Measurements from ENCODE around the gene SLC35E3.
"Not testable (repeated sequence)": the region's sequence is repeated elsewhere in the genome, so short reads cannot be mapped to it uniquely, and the experiment has no call there.

SLC35E3 gene

GRCh38 chr12:68808388-68809189, 62.6 kb downstream of the SLC35E3 start:
- H2BK15ac ChIP-seq (ENCODE audit: low read depth, poor library complexity, severe bottlenecking): peak overlapping the region; percentile 77
- peak overlapping the region; percentile 100 for H3K27ac ChIP-seq (ENCODE audit: low read length, poor library complexity, severe bottlenecking)
- H3K27me3 ChIP-seq (ENCODE audit: control insufficient read depth in 1 of 2, insufficient read depth in 1 of 2, low read length in 2 of 2): no peaks in the 10 kb centered on the region
- peak overlapping the region; percentile 87 to 98 for H3K4me3 ChIP-seq (ENCODE audit: insufficient read depth in 1 of 2, low read depth in 1 of 2, low read length in 2 of 2)
- H4K8ac ChIP-seq (ENCODE audit: low read length): peak overlapping the region; percentile 99
- peak overlapping the region; percentile 23 for H2AFZ ChIP-seq (ENCODE audit: low read depth, low read length)
- peak overlapping the region; percentile 99 for H2BK120ac ChIP-seq (ENCODE audit: low read depth, low read length)
- H3K4ac ChIP-seq (ENCODE audit: low read depth in 1 of 2, low read length in 2 of 2): peak overlapping the region; percentile 96 to 100
- peak overlapping the region; percentile 95 for H2AK5ac ChIP-seq (ENCODE audit: low read length, severe bottlenecking)
- H3K79me1 ChIP-seq (replicated peaks; ENCODE audit: low read length, poor library complexity, severe bottlenecking): no peaks in the 10 kb centered on the region
- peak overlapping the region; percentile 97 to 98 for H3K18ac ChIP-seq (ENCODE audit: low read depth in 1 of 2, low read length in 2 of 2)
- peak overlapping the region; percentile 69 for H3K4me2 ChIP-seq (ENCODE audit: low read length, poor library complexity, severe bottlenecking)
- peak overlapping the region; percentile 98 for H4K91ac ChIP-seq (ENCODE audit: low read length)
- 1% methylated on average over 52 of the region's 61 CpGs for WGBS
- H3K23ac ChIP-seq (ENCODE audit: low read length in 2 of 2): peak overlapping the region; percentile 87 to 97
- peak overlapping the region in 1 of 2 experiments; percentile 96 for H3K14ac ChIP-seq (ENCODE audit: low read length in 2 of 2)
- H2BK5ac ChIP-seq (ENCODE audit: low read depth, low read length, poor library complexity, severe bottlenecking): peak overlapping the region; percentile 99
- peaks cover 9 to 46% of the 10 kb centered on the region in 2 experiments for H3K36me3 ChIP-seq (ENCODE audit: control insufficient read depth in 1 of 2, insufficient read depth in 2 of 2, low read depth in 1 of 2, low read length in 2 of 2)
- H3K9ac ChIP-seq (ENCODE audit: low read length): peak overlapping the region; percentile 100
- peaks cover 8% of the 10 kb centered on the region for H3K4me1 ChIP-seq (ENCODE audit: control insufficient read depth, insufficient read depth, low read depth, low read length)
- H3K9me3 ChIP-seq (ENCODE audit: control insufficient read depth, low read length): peaks cover 4% of the 10 kb centered on the region
- DNase-seq: peak; percentile 96
- H2BK12ac ChIP-seq (ENCODE audit: low read length in 2 of 2): peak overlapping the region; percentile 12 to 82

GRCh38 chr12:68809190-68810026, 63.4 kb downstream of the SLC35E3 start:
- Histone ChIP-seq H3K14ac (ENCODE audit: low read length in 2 of 2) (no peak overlapping the region), H3K36me3 (ENCODE audit: control insufficient read depth in 1 of 2, insufficient read depth in 2 of 2, low read depth in 1 of 2, low read length in 2 of 2) (peaks cover 13 to 54% of the 10 kb centered on the region in 2 experiments), H4K8ac (ENCODE audit: low read length) (no peak overlapping the region), H2BK5ac (ENCODE audit: low read depth, low read length, poor library complexity, severe bottlenecking) (peak overlapping the region; percentile 77), H3K4ac (ENCODE audit: low read depth in 1 of 2, low read length in 2 of 2) (no peak overlapping the region), H3K4me2 (ENCODE audit: low read length, poor library complexity, severe bottlenecking) (peak overlapping the region; percentile 47), H2BK15ac (ENCODE audit: low read depth, poor library complexity, severe bottlenecking) (no peak overlapping the region), H3K4me1 (ENCODE audit: control insufficient read depth, insufficient read depth, low read depth, low read length) (peaks cover 8% of the 10 kb centered on the region), H3K9me3 (ENCODE audit: control insufficient read depth, low read length) (peaks cover 4% of the 10 kb centered on the region), H3K79me1 (replicated peaks; ENCODE audit: low read length, poor library complexity, severe bottlenecking) (no peaks in the 10 kb centered on the region), H2AK5ac (ENCODE audit: low read length, severe bottlenecking) (no peak overlapping the region), H3K9ac (ENCODE audit: low read length) (peak overlapping the region; percentile 100), H4K91ac (ENCODE audit: low read length) (no peak overlapping the region), H3K23ac (ENCODE audit: low read length in 2 of 2) (no peak overlapping the region), H3K18ac (ENCODE audit: low read depth in 1 of 2, low read length in 2 of 2) (peak overlapping the region; percentile 8 to 77), H2AFZ (ENCODE audit: low read depth, low read length) (no peak overlapping the region), H3K27me3 (ENCODE audit: control insufficient read depth in 1 of 2, insufficient read depth in 1 of 2, low read length in 2 of 2) (no peaks in the 10 kb centered on the region), H3K4me3 (ENCODE audit: insufficient read depth in 1 of 2, low read depth in 1 of 2, low read length in 2 of 2) (peak overlapping the region; percentile 87 to 98), H3K27ac (ENCODE audit: low read length, poor library complexity, severe bottlenecking) (peak overlapping the region; percentile 100), H2BK12ac (ENCODE audit: low read length in 2 of 2) (no peak overlapping the region), H2BK120ac (ENCODE audit: low read depth, low read length) (no peak overlapping the region)
- 80% methylated on average over 5 of the region's 12 CpGs for WGBS
- no peak for DNase-seq

- not testable (repeated sequence) for H3K4ac ChIP-seq (ENCODE audit: low read depth in 1 of 2, low read length in 2 of 2); H2BK12ac ChIP-seq (ENCODE audit: low read length in 2 of 2); H2BK5ac ChIP-seq (ENCODE audit: low read depth, low read length, poor library complexity, severe bottlenecking); H2BK15ac ChIP-seq (ENCODE audit: low read depth, poor library complexity, severe bottlenecking); H3K27ac ChIP-seq (ENCODE audit: low read length, poor library complexity, severe bottlenecking); H3K23ac ChIP-seq (ENCODE audit: low read length in 2 of 2); H2AK5ac ChIP-seq (ENCODE audit: low read length, severe bottlenecking); DNase-seq; H2BK120ac ChIP-seq (ENCODE audit: low read depth, low read length); H3K4me1 ChIP-seq (ENCODE audit: control insufficient read depth, insufficient read depth, low read depth, low read length); H4K8ac ChIP-seq (ENCODE audit: low read length); H3K79me1 ChIP-seq (replicated peaks; ENCODE audit: low read length, poor library complexity, severe bottlenecking); H3K27me3 ChIP-seq (ENCODE audit: control insufficient read depth in 1 of 2, insufficient read depth in 1 of 2, low read length in 2 of 2); H3K9me3 ChIP-seq (ENCODE audit: control insufficient read depth, low read length); H3K14ac ChIP-seq (ENCODE audit: low read length in 2 of 2); H3K18ac ChIP-seq (ENCODE audit: low read depth in 1 of 2, low read length in 2 of 2); H2AFZ ChIP-seq (ENCODE audit: low read depth, low read length); H4K91ac ChIP-seq (ENCODE audit: low read length)
- H3K4me3 ChIP-seq (ENCODE audit: insufficient read depth in 1 of 2, low read depth in 1 of 2, low read length in 2 of 2): peak overlapping the region; percentile 44 to 98
- H3K4me2 ChIP-seq (ENCODE audit: low read length, poor library complexity, severe bottlenecking): peak overlapping the region; percentile 11
- H3K9ac ChIP-seq (ENCODE audit: low read length): peak overlapping the region; percentile 100
- H3K36me3 ChIP-seq (ENCODE audit: control insufficient read depth in 1 of 2, insufficient read depth in 2 of 2, low read depth in 1 of 2, low read length in 2 of 2): peaks cover 13 to 60% of the 10 kb centered on the region in 2 experiments
- 100% methylated on average over 9 of the region's 13 CpGs for WGBS
Observed at GRCh38 chr12:68810027-68810389, 64.0 kb downstream of the SLC35E3 start.

GRCh38 chr12:68811573-68811972, 65.6 kb downstream of the SLC35E3 start:
- H2AK5ac ChIP-seq (ENCODE audit: low read length, severe bottlenecking); H4K8ac ChIP-seq (ENCODE audit: low read length); H3K4ac ChIP-seq (ENCODE audit: low read depth in 1 of 2, low read length in 2 of 2); H2BK12ac ChIP-seq (ENCODE audit: low read length in 2 of 2); H3K9me3 ChIP-seq (ENCODE audit: control insufficient read depth, low read length); H3K27me3 ChIP-seq (ENCODE audit: control insufficient read depth in 1 of 2, insufficient read depth in 1 of 2, low read length in 2 of 2); H2BK15ac ChIP-seq (ENCODE audit: low read depth, poor library complexity, severe bottlenecking); H3K23ac ChIP-seq (ENCODE audit: low read length in 2 of 2); DNase-seq; H2BK120ac ChIP-seq (ENCODE audit: low read depth, low read length); H3K27ac ChIP-seq (ENCODE audit: low read length, poor library complexity, severe bottlenecking); H2AFZ ChIP-seq (ENCODE audit: low read depth, low read length); H3K14ac ChIP-seq (ENCODE audit: low read length in 2 of 2); H2BK5ac ChIP-seq (ENCODE audit: low read depth, low read length, poor library complexity, severe bottlenecking); H4K91ac ChIP-seq (ENCODE audit: low read length); H3K18ac ChIP-seq (ENCODE audit: low read depth in 1 of 2, low read length in 2 of 2); H3K79me1 ChIP-seq (replicated peaks; ENCODE audit: low read length, poor library complexity, severe bottlenecking); H3K4me1 ChIP-seq (ENCODE audit: control insufficient read depth, insufficient read depth, low read depth, low read length): not testable (repeated sequence)
- Histone ChIP-seq H3K36me3 (ENCODE audit: control insufficient read depth in 1 of 2, insufficient read depth in 2 of 2, low read depth in 1 of 2, low read length in 2 of 2) (peaks cover 19 to 76% of the 10 kb centered on the region in 2 experiments), H3K4me2 (ENCODE audit: low read length, poor library complexity, severe bottlenecking) (peak overlapping the region; percentile 28), H3K4me3 (ENCODE audit: insufficient read depth in 1 of 2, low read depth in 1 of 2, low read length in 2 of 2) (peak overlapping the region in 1 of 2 experiments; percentile 98), H3K9ac (ENCODE audit: low read length) (peak overlapping the region; percentile 74)
- 96% methylated on average over 5 of the region's 6 CpGs for WGBS

All from mesenchymal stem cell (in vitro differentiated cells and primary cell).